HuH-7.5 (cell line): ENCODE data around the gene GRIK2.

ENCODE experiments used
- DNase-seq: peaks from one replicate; pipeline ENCODE4 v3.0.0; 2011; ENCODE audit warnings: low spot score

GRIK2 gene

DNA sequence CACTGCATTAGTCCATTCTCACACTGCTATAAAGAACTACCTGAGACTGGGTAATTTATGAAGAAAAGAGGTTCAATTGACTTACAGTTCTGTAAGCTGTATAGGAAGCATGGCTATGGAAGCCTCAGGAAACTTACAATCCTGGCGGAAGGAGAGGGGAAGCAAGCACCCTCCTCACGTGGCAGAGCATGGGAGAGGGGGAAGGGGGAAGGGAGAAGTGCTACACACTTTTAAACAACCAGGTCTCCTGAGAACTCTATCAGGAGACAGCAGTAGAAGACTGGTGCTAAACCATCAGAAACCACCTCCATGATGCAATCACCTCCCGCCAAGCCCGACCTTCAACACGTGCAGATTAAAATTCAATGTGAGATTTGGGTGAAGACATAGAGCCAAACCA, 494.0 kb downstream of the GRIK2 start:
- no peak for DNase-seq

DNA sequence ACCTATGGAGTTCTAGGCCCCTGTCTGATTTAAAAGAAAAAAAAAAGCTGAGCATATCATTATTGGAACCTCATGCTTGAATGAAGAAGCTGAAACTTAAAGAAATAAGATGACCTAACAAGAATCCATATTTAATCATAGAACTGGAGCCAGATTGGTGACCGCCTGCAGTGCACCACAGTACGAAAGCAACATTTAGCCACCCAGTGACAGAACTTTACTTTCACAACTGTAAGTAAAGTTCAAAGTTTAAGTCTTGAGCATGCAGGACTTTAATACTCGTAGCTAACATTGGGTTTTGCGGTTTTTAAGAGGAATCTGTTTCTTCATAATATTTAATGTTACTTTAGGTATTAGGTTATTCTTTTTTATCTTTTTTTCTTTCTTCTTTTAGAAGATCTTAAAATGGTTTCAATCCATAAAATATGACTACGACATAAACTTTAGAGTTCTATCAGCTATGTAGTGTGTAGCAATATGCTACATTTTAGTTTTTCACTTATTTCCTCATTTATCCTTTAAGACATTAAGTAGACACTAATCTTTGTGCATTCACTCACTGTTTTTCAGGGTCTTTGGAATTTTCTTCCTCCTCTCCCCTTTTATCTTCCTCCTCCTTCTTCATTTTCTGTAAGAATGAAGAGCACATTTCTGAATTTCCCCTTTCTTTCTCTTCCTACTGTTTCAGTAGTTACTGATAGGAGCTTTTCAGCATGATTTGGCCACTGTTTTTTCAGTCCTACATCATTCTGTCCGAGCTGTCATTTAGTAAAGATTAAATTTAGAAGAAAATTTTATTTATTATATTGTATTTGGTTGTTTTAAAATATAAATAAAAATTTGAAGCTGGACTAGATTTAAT, 514.1 kb downstream of the GRIK2 start:
- DNase-seq, result peak; percentile 3

DNA sequence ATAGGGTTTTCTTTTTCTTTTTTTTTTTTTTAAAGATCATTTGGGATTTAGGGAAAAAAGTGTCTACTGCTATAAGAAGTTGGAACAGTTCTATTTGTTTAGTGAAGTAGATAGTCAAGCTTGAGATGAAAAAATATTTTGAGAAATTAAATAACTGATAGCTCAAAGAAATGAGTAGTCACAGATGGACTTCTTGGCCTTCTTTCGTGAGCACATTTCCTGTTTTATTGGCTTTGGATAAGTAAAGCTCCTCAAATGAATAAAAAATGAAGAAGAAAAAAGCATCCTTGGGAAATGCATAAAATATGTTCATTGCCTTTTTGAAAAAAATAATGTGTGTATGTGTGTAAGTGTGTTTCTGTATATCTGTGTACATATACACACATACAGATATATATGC, 515.9 kb downstream of the GRIK2 start:
- DNase-seq, result no peak

DNA sequence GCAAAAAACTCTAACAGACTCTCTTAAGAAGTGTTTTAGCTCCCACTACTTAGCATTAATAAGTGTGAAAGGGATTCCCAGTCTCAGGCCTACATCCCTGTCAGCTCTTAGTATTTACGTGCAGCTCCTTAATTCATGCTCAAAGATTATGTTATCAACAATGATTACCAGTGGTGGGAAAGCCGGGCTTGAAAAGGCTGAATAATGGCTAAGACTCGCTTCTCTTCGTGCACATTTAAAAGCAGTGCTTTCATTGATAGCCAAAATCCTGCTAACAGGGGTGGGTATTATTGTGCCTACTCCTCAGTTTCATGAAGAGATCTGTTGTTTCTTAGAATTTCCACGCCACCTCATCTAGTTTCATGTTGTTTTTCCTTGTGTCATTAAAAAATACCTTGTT, 518.8 kb downstream of the GRIK2 start:
- no peak for DNase-seq

DNA sequence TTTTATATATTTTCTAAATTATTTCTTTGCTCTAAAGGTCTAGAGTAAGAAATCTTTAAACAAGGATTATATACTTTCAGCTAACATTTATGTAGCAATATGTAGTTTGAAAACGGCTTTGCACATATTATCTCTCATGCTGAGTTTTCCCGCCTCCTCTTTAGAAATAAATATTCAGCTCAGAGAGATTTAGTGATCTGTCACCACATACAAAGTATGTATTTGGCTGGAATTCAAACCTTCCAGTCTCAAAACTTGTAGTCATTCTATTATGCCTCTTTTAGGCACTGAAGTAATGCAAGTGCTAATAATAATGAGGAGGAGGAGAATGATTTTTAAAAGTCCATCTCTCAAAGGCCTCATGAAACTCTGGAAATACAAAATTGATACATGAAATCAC, 525.0 kb downstream of the GRIK2 start:
- no peak for DNase-seq

DNA sequence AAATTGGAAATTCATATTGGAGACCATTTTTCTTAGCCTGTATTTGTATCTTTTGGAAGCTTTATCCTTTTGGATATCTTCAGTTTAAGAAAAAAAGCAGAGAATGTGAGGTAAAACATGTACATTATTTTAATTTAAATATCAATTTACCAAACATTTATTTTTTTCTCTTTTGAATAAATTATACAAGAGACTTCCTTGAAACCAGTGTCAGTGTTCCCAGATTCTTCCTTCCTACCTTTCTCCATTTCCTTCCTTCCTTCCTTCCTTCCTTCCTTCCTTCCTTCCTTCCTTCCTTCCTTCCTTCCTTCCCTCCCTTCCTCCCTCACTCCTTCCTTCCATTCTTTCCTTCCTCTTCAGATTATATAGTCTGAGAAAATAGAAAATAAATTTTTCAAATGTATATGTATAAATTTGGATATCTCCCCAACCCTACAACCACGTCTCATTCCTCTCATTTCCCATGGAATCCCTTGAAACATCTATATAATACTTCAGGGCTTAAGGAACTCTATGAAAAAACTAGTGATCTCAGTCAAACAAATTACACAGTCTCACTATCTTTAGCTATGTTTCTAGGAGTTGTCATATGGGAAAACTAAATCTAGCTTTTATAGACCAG, 528.4 kb downstream of the GRIK2 start:
- no peak for DNase-seq

DNA sequence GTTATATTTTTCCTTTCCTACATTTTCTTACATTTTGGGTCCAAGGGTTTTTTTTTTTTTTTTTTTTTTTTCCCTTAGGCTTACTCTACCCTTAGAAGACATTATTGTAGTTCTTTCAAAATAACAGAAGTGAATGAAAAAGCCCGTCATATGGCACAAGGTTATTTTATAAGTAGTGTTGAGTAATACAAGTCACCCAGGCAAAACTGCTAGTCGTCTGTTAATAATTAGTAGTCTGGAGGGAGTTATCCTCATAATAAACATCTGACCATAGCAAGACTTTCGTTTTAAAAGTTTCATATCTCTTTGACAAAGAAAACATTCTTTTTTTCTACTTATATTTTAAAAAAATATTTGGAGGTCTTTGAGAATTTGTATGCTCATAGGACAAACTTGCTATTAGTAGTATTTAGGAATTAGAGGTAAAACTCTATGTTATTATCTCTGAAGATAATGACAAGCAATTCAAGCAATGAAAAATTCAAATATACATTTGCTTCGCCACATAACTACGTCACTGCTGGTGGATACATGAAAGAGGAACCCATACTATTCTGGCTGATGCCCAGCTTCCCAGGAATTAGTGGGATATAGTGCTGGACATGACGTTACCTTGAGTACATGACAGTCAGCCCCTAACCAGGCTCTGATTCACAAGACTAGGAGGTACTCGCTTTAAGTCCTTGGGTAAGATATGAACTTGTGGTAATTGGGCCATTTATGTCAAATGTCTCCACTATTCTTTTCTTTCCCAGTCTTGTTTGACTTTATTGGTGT, 532.8 kb downstream of the GRIK2 start:
- peak; percentile 11 for DNase-seq

DNA sequence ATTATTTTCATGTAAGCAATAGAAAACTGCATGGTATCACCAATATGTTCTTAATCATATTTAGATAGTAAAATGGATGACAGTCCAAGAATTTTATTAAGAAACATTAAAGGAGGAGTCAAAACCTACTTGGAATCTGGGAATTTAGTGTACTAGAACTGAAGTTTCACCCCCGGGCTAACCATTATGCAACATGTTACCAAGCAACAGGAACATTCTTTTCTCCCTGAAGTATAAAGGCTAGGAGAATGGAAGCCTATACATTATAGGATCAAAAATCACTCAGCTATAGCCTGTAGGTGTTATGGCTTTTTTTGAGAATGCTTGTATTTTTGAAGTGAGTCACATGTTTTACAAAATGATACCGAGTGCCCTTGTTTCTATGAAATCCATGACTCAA, 538.3 kb downstream of the GRIK2 start:
- DNase-seq, result no peak

DNA sequence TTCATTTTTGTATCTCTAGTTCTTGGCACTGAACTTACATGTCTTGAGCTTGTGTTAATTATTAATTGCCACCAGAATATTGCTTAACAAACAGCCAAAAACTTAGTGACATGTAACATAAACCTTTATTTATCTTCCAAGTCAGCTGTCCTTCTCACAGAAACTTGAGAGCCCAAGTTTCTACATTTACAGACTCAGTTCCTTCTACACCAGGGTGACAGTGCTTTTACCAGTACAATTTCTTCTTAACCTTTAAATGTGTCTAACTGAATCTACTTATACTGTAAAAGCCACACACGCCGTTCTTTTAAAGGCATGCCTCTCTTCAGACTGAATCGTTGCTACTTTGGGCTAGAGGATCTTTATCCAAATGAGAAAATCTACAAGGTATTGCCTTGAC, 539.2 kb downstream of the GRIK2 start:
- no peak for DNase-seq

DNA sequence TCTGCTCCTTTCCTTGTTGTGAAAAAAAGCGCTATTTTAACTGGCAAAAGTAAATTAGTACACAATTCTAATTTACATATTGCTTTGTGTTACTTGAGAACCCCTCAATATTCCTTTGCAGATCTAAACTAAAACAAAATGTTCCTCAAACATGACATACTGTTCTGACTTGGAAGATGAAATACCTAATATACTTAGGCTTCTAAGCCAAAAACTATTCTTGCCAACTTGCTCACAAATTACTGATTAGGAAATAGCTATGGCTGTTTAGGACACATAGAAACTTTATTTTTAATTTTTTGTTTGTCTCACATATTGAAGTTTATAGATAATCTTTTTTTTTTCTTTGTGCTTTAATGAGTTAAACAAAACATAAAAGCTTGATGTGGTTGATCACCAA, 542.2 kb downstream of the GRIK2 start:
- DNase-seq, result no peak

DNA sequence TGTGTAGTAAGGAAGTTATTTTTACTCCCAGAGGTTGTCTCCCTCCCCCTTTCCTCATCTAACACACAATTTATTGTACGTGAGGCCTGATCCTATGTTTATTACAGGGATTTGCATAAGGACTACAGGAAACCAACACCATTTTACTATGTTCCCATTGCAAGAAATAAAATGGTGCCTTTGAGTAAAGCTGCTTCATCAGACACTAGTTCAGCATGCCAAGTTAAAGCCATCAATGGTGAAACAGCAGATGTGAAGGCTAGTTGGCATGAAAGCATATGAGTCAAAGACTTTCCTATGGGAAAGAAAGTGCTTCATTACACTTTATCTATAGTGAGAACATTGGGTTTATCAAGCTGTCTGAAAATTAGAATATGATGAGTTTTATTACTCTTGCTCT, 543.0 kb downstream of the GRIK2 start:
- DNase-seq, result no peak

DNA sequence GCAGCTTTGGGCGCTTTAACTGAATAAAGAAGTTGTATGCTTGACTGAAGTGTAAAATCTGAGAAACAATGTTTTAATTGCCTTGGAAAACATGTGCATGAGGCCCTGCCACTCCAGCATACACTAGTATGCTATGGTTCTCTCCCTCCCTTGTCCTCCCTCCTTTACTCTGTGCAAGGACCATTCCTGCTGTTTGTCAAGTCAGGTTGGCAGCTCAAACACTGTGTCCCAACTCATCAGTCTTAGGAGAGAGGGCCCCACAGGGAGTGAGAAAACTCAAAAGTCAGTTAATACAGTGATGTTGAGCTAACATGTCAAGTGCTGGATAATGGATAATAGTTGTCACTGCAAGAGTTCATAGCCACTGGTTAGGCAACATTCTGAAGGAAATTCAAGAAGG, 543.6 kb downstream of the GRIK2 start:
- DNase-seq, result no peak

DNA sequence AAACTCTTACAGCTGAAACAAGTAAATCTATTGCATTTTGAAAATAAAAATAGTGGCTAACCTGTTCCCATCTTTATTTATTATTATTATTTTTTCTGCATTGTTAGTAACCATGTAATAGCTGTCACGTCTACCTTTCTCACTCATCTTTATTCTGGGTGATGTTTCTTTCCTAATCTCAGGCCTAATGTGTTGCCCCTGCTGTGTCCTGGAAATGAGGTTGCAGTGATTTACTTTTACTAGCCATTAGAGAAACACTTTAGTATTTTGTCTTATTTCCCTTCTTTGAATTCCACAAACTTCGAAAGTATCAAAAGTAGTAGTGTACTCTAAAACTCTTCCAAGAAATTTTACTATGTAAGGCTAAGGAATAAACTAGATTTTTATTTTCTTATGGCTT, 546.9 kb downstream of the GRIK2 start:
- DNase-seq, result no peak

DNA sequence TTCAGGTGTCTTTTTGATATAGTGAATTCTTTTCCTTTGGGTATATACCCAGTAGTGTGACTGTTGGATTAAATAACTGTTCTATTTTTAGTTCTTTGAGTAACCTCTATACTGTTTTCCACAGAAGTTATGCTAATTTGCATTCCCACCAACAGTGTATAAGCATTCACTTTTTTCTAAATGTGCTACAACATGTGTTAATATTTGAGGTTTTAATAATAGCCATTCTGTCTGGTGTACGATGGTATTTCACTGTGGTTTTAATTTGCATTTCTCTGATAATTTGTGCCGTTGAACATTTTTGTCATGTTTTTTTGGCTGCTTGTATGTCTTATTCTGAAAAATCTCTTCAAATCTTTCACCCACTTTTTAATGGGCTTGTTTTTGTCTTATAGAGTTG, 563.5 kb downstream of the GRIK2 start:
- no peak for DNase-seq

DNA sequence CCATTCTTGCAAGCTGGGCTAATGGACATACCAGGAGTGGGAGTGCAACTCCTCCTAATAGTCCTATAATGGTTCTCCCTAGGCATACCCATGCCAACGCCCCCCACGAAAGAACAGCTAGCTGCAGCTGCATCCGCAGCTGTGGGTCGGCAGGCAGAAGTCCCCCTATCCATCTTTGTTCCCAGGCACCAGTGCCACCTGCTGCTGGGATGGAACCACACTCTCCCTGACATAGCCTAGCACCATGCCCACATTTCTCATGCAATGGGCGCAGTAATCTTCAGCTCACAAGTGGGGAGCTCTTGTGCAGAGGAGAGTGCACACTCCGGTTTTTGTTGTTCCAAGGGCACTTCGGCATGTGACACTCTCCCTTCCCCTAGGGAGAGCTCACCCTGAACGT, 567.8 kb downstream of the GRIK2 start:
- DNase-seq, result no peak

DNA sequence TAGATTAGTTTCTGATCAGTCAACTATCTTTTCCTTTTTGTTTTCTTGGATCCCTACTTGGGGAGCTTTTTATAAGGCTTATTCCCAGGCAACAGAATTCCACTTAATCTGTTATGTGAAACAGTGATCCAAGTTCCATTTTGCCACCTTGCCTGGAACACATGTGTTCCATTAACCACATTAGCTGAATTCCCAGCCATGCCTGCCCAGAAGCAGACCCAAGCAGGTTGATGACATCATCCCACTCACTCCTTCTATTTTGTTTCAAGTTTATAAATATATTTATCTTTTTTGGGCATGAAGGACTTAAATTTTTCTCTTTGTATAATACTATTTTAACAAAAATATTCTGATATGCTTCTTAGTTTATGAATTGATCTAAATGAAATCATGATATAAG, 587.4 kb downstream of the GRIK2 start:
- DNase-seq, result no peak

DNA sequence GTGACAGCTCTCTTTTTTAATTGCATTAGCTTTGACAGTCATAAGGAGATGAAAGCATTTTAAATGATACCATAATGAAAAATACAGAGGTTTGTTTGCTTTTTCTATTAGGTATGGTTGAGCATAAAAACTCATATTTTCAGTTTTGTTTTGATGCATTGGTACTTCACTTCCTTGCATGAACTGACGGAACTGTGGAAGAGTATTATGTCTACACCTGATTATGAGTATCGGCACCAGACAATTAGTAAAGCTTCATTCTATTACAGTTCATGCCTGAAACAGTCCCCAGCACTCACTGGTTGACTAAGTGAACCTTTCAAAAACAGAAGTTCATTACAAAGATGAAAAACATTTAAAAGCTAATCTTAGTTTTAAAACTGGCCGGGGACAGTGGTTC, 593.0 kb downstream of the GRIK2 start:
- DNase-seq, result no peak

DNA sequence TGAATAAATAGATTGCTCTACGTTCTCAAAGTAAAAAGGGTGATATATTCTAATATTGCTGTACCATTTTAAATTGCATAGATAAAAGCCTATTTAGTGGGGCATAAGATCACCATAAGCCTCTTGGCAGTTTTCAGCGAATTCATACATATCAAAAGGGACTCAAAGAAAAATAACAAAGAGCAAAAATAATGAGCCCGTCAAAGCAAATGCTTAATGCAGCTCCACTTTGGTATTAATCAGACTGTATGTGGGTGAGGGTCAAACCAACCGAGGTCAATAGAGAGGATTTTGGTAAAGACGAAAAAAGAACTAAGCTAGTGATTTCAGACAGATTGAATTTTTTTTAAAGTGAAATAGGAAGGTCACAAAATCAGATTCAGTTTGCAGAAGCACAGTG, 598.8 kb downstream of the GRIK2 start:
- DNase-seq, result no peak

DNA sequence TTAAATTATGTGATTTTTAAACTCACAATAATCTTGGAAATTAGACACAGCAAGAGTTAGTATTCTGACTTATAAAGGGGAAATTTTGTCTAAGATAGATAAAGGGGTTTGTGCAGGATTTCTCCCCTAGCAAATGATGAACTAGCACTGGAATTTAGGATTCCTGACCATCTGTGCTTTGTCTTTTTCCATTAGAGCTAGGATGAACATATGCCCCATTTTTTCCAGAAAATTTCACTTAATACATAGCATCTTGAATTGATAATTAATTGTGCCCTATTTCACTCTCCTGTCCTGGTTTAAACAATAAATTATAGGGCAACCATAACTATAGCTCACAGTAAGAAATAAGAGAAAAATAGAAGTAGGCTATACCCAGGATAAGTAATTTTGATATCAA, 601.0 kb downstream of the GRIK2 start:
- no peak for DNase-seq

DNA sequence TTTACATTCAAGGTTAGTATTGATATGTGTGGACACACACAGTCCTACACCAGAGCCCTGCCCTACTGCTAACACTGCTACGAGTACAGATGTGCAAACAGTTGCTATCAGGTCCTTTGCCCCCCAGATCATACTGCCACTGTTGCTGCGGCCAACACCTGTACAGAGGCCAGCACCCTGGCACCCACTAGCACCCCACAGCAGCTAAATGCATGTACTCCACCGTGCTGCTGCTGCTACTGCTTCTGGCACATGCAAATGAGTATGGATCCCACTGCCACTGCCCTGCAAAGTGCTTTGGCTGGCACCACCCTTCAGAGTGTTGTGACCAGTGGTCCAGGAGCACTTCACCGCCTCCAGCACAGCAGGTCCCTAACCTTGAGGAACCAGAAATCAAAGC, 621.9 kb downstream of the GRIK2 start:
- DNase-seq, result no peak

DNA sequence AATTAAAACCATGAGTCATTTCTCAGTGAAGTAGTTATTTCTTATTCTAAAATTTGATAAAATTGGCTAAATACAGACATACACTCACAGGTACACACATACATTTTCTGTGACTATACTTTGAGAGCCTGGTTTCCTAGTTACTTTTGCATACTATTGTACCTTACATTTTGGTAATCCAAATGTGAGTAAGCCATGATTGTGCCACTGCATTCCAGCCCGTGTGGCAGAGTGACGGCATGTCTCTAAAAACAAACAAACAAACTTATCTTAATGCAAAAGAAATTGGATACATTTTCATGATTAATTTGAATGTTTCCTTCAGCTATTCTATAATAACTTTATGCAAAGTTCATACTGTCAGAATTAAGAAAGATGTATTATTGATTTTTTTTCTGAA, 628.8 kb downstream of the GRIK2 start:
- no peak for DNase-seq

DNA sequence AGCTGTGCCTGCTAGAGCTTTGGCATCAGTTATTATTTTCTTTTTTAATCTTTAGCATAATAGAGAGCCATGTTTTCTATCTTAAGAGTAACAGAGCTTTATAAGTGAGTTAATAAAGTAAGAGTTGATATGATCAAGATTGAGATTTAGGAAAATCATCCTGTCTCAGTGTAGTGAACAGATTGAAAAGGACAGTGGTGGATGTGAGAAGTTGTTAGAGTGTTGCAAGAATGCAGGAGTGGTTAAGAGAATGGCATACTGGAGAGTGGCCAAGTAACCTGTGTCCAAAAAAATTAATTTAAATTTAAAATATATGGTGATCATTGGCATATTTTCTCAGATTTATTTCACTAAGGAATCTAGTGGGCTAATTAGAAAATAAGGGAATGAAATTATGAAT, 629.3 kb downstream of the GRIK2 start:
- DNase-seq, result no peak

DNA sequence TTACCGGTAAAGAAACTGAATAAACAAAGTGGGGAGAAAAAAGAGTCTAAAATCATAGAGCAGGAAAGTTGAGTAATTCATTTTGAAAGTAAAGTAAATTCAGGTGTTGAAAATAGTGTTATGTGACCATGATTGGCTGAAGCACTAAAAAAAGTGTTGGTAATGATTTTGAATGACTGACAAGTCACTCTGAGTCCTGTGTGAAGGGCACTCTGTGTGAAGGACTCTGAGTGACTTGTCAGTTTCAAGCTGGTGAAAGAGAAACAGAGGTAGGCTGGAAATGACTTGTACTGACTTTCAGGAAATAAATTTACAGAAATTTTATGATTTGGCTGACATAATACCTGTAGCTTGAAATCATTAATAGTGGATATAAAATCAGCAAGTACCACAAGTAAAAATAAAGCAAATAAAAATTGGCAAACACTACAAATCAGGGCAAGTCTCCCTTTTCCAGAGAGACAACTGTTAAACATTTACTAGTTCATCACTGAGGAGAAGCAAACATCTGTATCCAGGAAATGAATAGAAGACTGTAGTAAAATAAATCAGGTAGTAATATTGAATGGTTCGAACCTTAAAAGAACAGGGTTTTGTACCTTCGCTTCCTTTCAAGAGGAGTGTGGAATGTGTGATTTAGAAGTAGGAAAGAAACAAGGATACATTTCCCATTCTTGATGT, 630.6 kb downstream of the GRIK2 start:
- no peak for DNase-seq
